GM23338 (cell line): ENCODE measurements around the gene MKI67. TPM values are rescaled to one million over a fixed set of nuclear protein-coding genes. Genes with fewer than 3 reads are reported as not detected.

Experiments used
- ATAC-seq: fragments of 200-7000 bp; cut with Tn5 transposase; 3 replicates; pipeline ENCODE4 v1.9.1; 2020
- DNase-seq: peaks from one replicate; pipeline ENCODE4 v3.0.0-alpha.2; 2015; ENCODE audit warnings: low spot score
- H2AFZ ChIP-seq: fragments of 200-600 bp; sonication (generic); 2 replicates; pipeline ENCODE4 v1.8.0; 2016; ENCODE audit warnings: antibody characterized with exemption, mild to moderate bottlenecking, moderate library complexity
- H3F3A ChIP-seq: fragments of 200-600 bp; sonication (generic); replicated peaks from 2 replicates; pipeline ENCODE4 v1.8.0; 2017; ENCODE audit warnings: antibody characterized with exemption, mixed run types, low read depth
- H3K27ac ChIP-seq: fragments of 200-600 bp; sonication (generic); 2 replicates; pipeline ENCODE4 v1.6.1; 2016; ENCODE audit warnings: low read depth
- H3K27me3 ChIP-seq: fragments of 200-600 bp; sonication (generic); 2 replicates; pipeline ENCODE4 v1.8.0; 2016; ENCODE audit warnings: mild to moderate bottlenecking, mixed run types, moderate library complexity; ENCODE audit not compliant: insufficient read depth
- H3K36me3 ChIP-seq: fragments of 200-600 bp; sonication (generic); 2 replicates; pipeline ENCODE4 v1.8.0; 2016; ENCODE audit warnings: mild to moderate bottlenecking; ENCODE audit not compliant: insufficient read depth
- H3K4me1 ChIP-seq: fragments of 200-600 bp; sonication (generic); 2 replicates; pipeline ENCODE4 v1.8.0; 2016; ENCODE audit warnings: mild to moderate bottlenecking, moderate library complexity; ENCODE audit not compliant: insufficient read depth
- H3K4me2 ChIP-seq: fragments of 200-600 bp; sonication (generic); 2 replicates; pipeline ENCODE4 v1.7.1; 2017; ENCODE audit warnings: mixed run types
- H3K4me3 ChIP-seq: fragments of 200-600 bp; sonication (generic); 2 replicates; pipeline ENCODE4 v1.6.1; 2016; ENCODE audit warnings: mixed run types
- H3K79me2 ChIP-seq: fragments of 200-600 bp; sonication (generic); replicated peaks from 2 replicates; pipeline ENCODE4 v1.8.0; 2017; ENCODE audit warnings: mild to moderate bottlenecking; ENCODE audit not compliant: insufficient read depth
- H3K9me2 ChIP-seq: fragments of 200-600 bp; sonication (generic); 2 replicates; pipeline ENCODE4 v1.8.0; 2017; ENCODE audit not compliant: insufficient read depth
- H4K20me1 ChIP-seq: fragments of 200-600 bp; sonication (generic); replicated peaks from 2 replicates; pipeline ENCODE4 v1.8.0; 2017; ENCODE audit warnings: mild to moderate bottlenecking; ENCODE audit not compliant: insufficient read depth
- H3K27ac Mint-ChIP-seq: 2 replicates; pipeline ENCODE4 v1.8.0; 2020; ENCODE audit warnings: inconsistent platforms, mild to moderate bottlenecking, moderate library complexity, mixed read lengths
- H3K27me3 Mint-ChIP-seq: 3 replicates; pipeline ENCODE4 v1.8.0; 2022; ENCODE audit warnings: low read depth, mild to moderate bottlenecking, moderate library complexity, mixed read lengths, inconsistent platforms; ENCODE audit not compliant: insufficient read depth, poor library complexity
- H3K36me3 Mint-ChIP-seq: 3 replicates; pipeline ENCODE4 v1.8.0; 2021; ENCODE audit warnings: low read depth, mild to moderate bottlenecking, inconsistent platforms, moderate library complexity, mixed read lengths
- H3K4me1 Mint-ChIP-seq: 3 replicates; pipeline ENCODE4 v1.8.0; 2020; ENCODE audit warnings: mild to moderate bottlenecking, inconsistent platforms, mixed read lengths
- H3K4me3 Mint-ChIP-seq: 3 replicates; pipeline ENCODE4 v1.8.0; 2021; ENCODE audit warnings: moderate library complexity, mild to moderate bottlenecking, inconsistent platforms, mixed read lengths
- H3K9me3 Mint-ChIP-seq: 3 replicates; pipeline ENCODE4 v1.8.0; 2020; ENCODE audit warnings: moderate library complexity, mild to moderate bottlenecking, inconsistent platforms, mixed read lengths
- CREB1 ChIP-seq: fragments of 250-450 bp; sonication (Bioruptor Pico); IDR thresholded peaks from 2 replicates; pipeline ENCODE4 v1.5.0; 2020; ENCODE audit warnings: low read depth, mild to moderate bottlenecking, moderate library complexity
- ETS1 ChIP-seq: IDR thresholded peaks from 2 replicates; pipeline ENCODE4 v1.6.1; 2016; ENCODE audit warnings: antibody characterized with exemption
- EZH2phosphoT487 ChIP-seq: fragments of 200-600 bp; sonication (generic); IDR thresholded peaks from one replicate; pipeline ENCODE4 v1.8.1; 2018; ENCODE audit warnings: antibody characterized with exemption; ENCODE audit not compliant: unreplicated experiment
- JUNB ChIP-seq: IDR thresholded peaks from one replicate; pipeline ENCODE4 v1.6.1; 2016; ENCODE audit warnings: antibody characterized with exemption; ENCODE audit not compliant: unreplicated experiment
- NANOG ChIP-seq: IDR thresholded peaks from 2 replicates; pipeline ENCODE4 v1.6.1; 2016; ENCODE audit warnings: antibody characterized with exemption, borderline replicate concordance
- POLR2AphosphoS5 ChIP-seq: IDR thresholded peaks from 2 replicates; pipeline ENCODE4 v1.6.1; 2016; ENCODE audit warnings: antibody characterized with exemption, low read depth
- REST ChIP-seq: IDR thresholded peaks from one replicate; pipeline ENCODE4 v1.6.1; 2018; ENCODE audit warnings: antibody characterized with exemption; ENCODE audit not compliant: unreplicated experiment
- STAT1 ChIP-seq: IDR thresholded peaks from one replicate; pipeline ENCODE4 v1.6.1; 2016; ENCODE audit warnings: antibody characterized with exemption; ENCODE audit not compliant: unreplicated experiment
- ZNF114 ChIP-seq: fragments of 250-450 bp; sonication (Bioruptor Pico); IDR thresholded peaks from 2 replicates; pipeline ENCODE4 v1.5.0; 2020; ENCODE audit warnings: mild to moderate bottlenecking, moderate library complexity
- ZNF331 ChIP-seq: fragments of 250-450 bp; sonication (Bioruptor Pico); IDR thresholded peaks from 2 replicates; pipeline ENCODE4 v1.5.0; 2020; ENCODE audit warnings: low read depth, mild to moderate bottlenecking, moderate library complexity
- ZNF462 ChIP-seq: fragments of 250-450 bp; sonication (Bioruptor Pico); IDR thresholded peaks from 2 replicates; pipeline ENCODE4 v1.5.0; 2020; ENCODE audit warnings: mild to moderate bottlenecking, moderate library complexity
- polyA plus RNA-seq: library from polyadenylated mRNA; unstranded; fragments of >200 nt; fragmentation: Nextera tagmentation; extraction: Ambion mirVana; gene quantifications from 2 replicates; pipeline ENCODE4 v1.2.1, GENCODE V29; 2016
- total RNA-seq: library from RNA; depleted of rRNA; stranded (reverse); fragments of >200 nt; shearing (Covaris generic); gene quantifications from 2 replicates; pipeline ENCODE4 v1.2.3, GENCODE V29; 2014

The MKI67 gene
- total and polyA plus RNA-seq, 2 experiments from 2014 or later, result 58.0 to 103 TPM

GRCh38 chr10:128103229-128103714 lies 23.0 kb downstream of the MKI67 start:
- Histone ChIP-seq H3K4me1 (no peaks in the 10 kb centered on the region), H4K20me1 (peaks cover 6% of the 10 kb centered on the region; the same call in 1 of the 2 replicates), H3K4me3 (no peak overlapping the region), H3K27ac (no peak overlapping the region), H3K4me2 (no peak overlapping the region), H2AFZ (no peak overlapping the region), H3K27me3 (no peaks in the 10 kb centered on the region), H3K79me2 (no peaks in the 10 kb centered on the region), H3F3A (no peaks in the 10 kb centered on the region), H3K9me2 (no peaks in the 10 kb centered on the region), H3K36me3 (peaks cover 47% of the 10 kb centered on the region)
- no peaks in the 10 kb centered on the region for H3K9me3 Mint-ChIP-seq
- ATAC-seq (no peak), DNase-seq (no peak)
- H3K4me3 Mint-ChIP-seq, result no peak overlapping the region
- H3K27ac Mint-ChIP-seq, result no peak overlapping the region
- no peaks in the 10 kb centered on the region for H3K4me1 Mint-ChIP-seq
- no peak for TF ChIP-seq ZNF114 (CRISPR knock-in tag)
- TF ChIP-seq CREB1 (CRISPR knock-in tag), result no peak
- H3K36me3 Mint-ChIP-seq, result peaks cover 29% of the 10 kb centered on the region
- H3K27me3 Mint-ChIP-seq, result peaks cover 1% of the 10 kb centered on the region

GRCh38 chr10:128102480-128103228 lies 23.6 kb downstream of the MKI67 start:
- H3K4me3 Mint-ChIP-seq, result no peak overlapping the region
- no peak for DNase-seq

More at GRCh38 chr10:128102480-128103228, 23.6 kb downstream of the MKI67 start:
- H3K27ac ChIP-seq, result no peak overlapping the region
- no peaks in the 10 kb centered on the region for H3K4me1 ChIP-seq
- no peak overlapping the region for H3K27ac Mint-ChIP-seq
- H3K4me3 ChIP-seq, result no peak overlapping the region
- no peak overlapping the region for H3K4me2 ChIP-seq
- H3K27me3 ChIP-seq, result no peaks in the 10 kb centered on the region
- H3K36me3 Mint-ChIP-seq, result peaks cover 35% of the 10 kb centered on the region
- H3K9me3 Mint-ChIP-seq, result no peaks in the 10 kb centered on the region
- H3K9me2 ChIP-seq, result no peaks in the 10 kb centered on the region
- TF ChIP-seq POLR2AphosphoS5 (no peak), CREB1 (CRISPR knock-in tag) (no peak), EZH2phosphoT487 (no peak), STAT1 (no peak), ZNF114 (CRISPR knock-in tag) (no peak), NANOG (no peak), JUNB (no peak), ZNF462 (no peak), ZNF331 (no peak), REST (no peak), ETS1 (no peak)
- ATAC-seq, result no peak
- peaks cover 1% of the 10 kb centered on the region for H3K27me3 Mint-ChIP-seq
- no peaks in the 10 kb centered on the region for H3K4me1 Mint-ChIP-seq
- no peaks in the 10 kb centered on the region for H3F3A ChIP-seq
- no peak overlapping the region for H2AFZ ChIP-seq
- peaks cover 46% of the 10 kb centered on the region for H3K36me3 ChIP-seq
- H3K79me2 ChIP-seq, result no peaks in the 10 kb centered on the region
- H4K20me1 ChIP-seq, result peaks cover 6% of the 10 kb centered on the region
